GM10266 (cell line): Measurements from ENCODE around the gene APOBEC3B.
A peak's percentile ranks its signal among the peaks of the same experiment; 100 is the strongest.

Experiments used
- DNase-seq: peaks from one replicate; pipeline ENCODE4 v3.0.0; 2012; ENCODE audit errors: extremely low spot score
- TF ChIP-seq, protein P1 (sequence below): IDR thresholded peaks from 2 replicates; pipeline ENCODE4 v1.5.1; 2012; ENCODE audit warnings: mild to moderate bottlenecking, low read depth; ENCODE audit not compliant: control insufficient read depth, insufficient read depth; ENCODE audit errors: missing control alignments

Gene APOBEC3B

DNA sequence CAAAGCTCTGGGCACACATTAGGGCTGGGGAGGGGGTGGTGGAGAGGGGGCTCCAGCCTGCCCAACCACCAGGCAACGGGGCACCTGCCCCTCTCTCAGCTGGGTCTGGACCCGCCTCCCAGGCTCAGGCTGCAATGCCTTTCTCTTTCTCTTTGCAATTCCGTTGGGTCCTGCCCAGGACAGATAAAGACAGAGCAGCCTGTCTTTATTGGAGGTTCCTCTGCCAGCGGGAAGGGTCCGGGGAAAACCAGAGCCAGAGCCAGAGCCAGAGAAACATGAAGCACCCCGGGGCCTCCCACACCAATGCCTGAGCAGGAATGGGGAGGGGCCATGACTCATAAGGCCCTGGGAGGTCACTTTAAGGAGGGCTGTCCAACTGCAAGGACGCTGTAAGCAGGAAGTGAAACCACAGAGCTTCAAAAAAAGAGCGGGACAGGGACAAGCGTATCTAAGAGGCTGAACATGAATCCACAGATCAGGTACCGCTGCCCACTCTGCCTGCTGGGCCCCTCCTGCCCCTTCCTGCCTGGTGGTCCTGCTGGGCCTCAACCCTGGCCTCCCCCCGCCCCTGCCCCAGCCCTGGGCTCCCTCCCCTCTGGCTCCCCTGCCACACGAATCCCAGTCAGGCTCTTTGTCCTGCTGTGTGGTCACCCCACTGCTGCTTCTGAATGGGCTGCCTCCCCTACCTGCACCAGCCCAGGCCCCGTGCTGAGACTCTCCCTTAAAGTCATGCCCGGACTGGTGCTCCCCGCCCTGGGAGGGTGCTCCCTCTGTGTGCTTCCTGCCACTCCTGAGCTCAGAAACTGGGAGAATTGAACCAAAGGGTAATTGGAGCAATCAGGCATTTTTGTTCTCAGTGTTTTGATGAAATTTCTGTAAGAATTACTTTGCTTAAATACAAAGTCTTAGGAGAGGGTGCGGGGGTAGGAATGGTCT, at the start of gene APOBEC3B:
Gene APOBEC3B, plus strand, starts transcription at position 356 of the 936 bp plus-strand sequence. Its CDS starts 107 bp downstream, at position 463.
- DNase-seq, result peak; percentile 89
- TF ChIP-seq, protein P1, sequence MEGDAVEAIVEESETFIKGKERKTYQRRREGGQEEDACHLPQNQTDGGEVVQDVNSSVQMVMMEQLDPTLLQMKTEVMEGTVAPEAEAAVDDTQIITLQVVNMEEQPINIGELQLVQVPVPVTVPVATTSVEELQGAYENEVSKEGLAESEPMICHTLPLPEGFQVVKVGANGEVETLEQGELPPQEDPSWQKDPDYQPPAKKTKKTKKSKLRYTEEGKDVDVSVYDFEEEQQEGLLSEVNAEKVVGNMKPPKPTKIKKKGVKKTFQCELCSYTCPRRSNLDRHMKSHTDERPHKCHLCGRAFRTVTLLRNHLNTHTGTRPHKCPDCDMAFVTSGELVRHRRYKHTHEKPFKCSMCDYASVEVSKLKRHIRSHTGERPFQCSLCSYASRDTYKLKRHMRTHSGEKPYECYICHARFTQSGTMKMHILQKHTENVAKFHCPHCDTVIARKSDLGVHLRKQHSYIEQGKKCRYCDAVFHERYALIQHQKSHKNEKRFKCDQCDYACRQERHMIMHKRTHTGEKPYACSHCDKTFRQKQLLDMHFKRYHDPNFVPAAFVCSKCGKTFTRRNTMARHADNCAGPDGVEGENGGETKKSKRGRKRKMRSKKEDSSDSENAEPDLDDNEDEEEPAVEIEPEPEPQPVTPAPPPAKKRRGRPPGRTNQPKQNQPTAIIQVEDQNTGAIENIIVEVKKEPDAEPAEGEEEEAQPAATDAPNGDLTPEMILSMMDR, result no peak

DNA sequence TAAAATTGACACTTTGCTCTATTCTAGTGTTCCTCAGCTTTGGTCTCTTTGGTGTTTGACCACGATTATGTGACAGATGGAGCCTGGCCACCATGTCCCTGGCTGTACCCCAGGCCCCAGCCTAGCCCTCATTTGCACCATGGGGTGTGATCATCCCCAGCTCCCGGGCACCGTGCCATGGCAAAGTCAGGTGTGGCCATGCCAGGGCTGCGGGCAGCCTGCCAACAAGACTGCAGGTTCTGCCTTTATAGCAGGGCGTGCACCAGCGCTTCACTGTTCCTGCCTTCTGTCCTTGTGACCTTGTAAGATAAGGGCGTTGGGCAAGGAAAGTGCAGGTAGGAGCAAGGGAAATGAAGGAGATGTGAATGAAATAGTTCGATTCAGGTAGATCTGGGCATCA, 47.1 kb upstream of the APOBEC3B start:
- TF ChIP-seq, protein P1, result no peak
- DNase-seq, result no peak

DNA sequence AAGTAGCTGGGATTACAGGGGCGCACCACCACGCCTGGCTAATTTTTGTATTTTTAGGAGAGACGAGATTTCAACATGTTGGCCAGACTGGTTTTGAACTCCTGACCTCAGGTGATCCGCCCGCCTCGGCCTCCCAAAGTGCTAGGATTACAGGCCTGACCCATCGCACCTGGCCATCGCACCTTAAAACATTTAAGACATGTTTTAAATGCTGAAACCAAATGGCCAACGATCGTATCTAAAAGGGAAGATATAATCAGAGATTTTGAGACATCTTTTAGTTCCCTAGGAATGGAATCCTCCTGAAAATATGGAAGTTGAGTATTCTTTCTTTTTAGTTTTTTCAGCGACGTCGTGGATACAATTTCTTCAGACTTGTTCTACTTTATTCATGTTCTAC, 46.5 kb upstream of the APOBEC3B start:
- DNase-seq, result no peak
- TF ChIP-seq, protein P1, result no peak

DNA sequence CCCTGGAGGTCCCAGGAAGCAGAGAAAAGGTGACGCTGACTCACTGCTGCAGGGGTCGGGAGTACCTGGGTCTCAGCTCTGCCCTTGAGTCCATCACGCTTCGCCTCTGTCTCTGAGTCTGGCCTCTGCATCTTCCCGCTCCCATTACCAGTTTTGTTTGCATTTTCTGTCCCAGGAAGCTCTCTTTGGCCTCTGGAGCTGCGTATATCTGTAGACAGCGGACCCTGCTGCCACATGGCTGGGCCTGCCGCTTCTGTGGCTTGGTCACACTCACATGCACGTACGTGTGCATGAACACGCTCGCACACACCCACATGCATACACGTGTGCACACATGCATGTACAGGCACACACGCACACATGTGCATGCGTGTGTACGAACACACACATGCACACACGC, 45.6 kb upstream of the APOBEC3B start:
- DNase-seq, result no peak
- TF ChIP-seq, protein P1, result no peak

DNA sequence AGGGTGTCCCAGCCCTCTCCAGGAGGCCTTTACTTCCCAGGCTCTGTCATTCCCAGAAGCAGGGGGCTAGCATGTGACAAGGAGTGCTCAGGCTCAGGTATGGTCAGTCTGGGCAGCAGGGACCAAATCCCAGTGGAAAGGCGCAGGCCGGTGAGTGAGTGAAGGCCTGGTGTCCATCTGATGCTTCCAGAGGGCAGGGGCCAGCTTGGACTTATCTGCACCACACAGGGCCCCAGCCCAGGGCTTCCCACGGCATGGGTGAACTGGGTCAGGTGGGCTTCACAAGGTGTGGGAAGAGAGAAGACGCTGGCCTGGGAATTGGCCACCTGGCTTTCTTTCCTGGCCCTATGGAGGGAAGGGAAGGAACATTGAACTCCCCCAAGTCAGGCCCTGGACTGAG, 45.1 kb upstream of the APOBEC3B start:
- TF ChIP-seq, protein P1, result no peak
- DNase-seq, result no peak

DNA sequence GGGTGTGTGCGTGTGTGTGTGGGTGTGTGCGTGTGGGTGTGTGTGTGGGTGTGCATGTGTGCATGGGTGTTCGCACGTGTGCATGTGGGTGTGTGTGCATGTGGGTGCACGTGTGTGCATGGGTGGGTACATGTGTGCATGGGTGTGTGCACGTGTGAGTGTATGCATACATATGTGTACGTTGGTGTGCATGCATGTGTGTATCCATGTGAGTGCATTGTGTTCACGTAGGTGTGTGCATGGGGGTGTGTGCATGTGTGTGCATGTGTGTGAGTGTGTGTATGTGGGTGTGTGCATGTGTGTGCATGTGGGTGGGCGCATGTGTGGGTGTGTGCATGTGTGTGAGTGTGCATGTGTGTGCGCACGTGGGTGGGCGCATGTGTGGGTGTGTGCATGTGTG, 44.6 kb upstream of the APOBEC3B start:
- DNase-seq, result no peak
- TF ChIP-seq, protein P1, result no peak

DNA sequence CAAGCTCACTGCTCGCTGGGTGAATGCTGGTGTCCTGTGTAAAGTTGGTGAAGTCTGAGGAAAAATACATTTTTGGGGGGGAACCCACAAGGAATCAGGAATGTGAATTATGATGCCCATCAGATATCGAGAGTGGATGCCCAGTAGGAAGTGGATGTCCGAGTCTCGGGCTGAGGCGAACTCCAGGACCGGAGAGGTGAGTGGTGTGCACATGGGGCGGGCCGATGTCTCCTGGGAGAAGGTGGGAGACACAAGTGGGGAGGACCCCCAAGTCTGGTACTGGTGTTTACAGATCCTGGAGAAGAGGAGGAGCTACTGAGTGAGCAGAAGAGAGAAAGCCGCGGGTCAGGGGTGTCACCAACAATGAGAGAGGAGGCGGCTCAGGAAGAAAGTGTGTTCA, 43.9 kb upstream of the APOBEC3B start:
- TF ChIP-seq, protein P1, result no peak
- DNase-seq, result no peak
